HG03469 (cell line): ENCODE data around the gene TEX13B.
"Not testable (repeated sequence)": the region's sequence is repeated elsewhere in the genome, so short reads cannot be mapped to it uniquely, and the experiment has no call there.

ENCODE experiments used
- ATAC-seq: cut with Tn5 transposase; IDR thresholded peaks from one replicate; pipeline ENCODE4 v1.9.1; 2021; ENCODE audit warnings: mild to moderate bottlenecking, moderate library complexity, moderate number of reproducible peaks; ENCODE audit not compliant: unreplicated experiment

The TEX13B gene

GRCh38 chrX:107982356-107982755 is at the start of gene TEX13B:
Gene TEX13B, minus strand, starts transcription at chrX:107982370. Its CDS starts 243 bp downstream, at chrX:107982127.
- ATAC-seq: no peak

GRCh38 chrX:108029928-108030711 is 48.0 kb upstream of the TEX13B start:
- ATAC-seq: peak; percentile 71

- ATAC-seq: no peak
Measured at GRCh38 chrX:108028854-108029253, 46.7 kb upstream of the TEX13B start.

GRCh38 chrX:108025954-108026600 is 43.9 kb upstream of the TEX13B start:
- no peak for ATAC-seq

- ATAC-seq: no peak
Measured at GRCh38 chrX:108025376-108025775, 43.2 kb upstream of the TEX13B start.

GRCh38 chrX:108022491-108023089 is 40.4 kb upstream of the TEX13B start:
- ATAC-seq: no peak

- no peak for ATAC-seq
Measured at GRCh38 chrX:108020631-108021030, 38.5 kb upstream of the TEX13B start.

GRCh38 chrX:108019382-108019875 is 37.3 kb upstream of the TEX13B start:
- ATAC-seq: no peak

GRCh38 chrX:108018656-108019381 is 36.6 kb upstream of the TEX13B start:
- ATAC-seq: no peak

- peak; percentile 52 for ATAC-seq
Measured at GRCh38 chrX:108001218-108001814, 19.1 kb upstream of the TEX13B start.

- no peak for ATAC-seq
Measured at GRCh38 chrX:108000751-108001150, 18.6 kb upstream of the TEX13B start.

- no peak for ATAC-seq
Measured at GRCh38 chrX:107996124-107996523, 14.0 kb upstream of the TEX13B start.

GRCh38 chrX:107985033-107985432 is 2.9 kb upstream of the TEX13B start:
- no peak for ATAC-seq

GRCh38 chrX:107979534-107979933 is 2.6 kb downstream of the TEX13B start:
- no peak for ATAC-seq

- ATAC-seq: no peak
Measured at GRCh38 chrX:107978707-107979307, 3.4 kb downstream of the TEX13B start.

GRCh38 chrX:107978071-107978470 is 4.1 kb downstream of the TEX13B start:
- no peak for ATAC-seq

GRCh38 chrX:107971636-107972035 is 10.5 kb downstream of the TEX13B start:
- no peak for ATAC-seq

GRCh38 chrX:107970073-107970472 is 12.1 kb downstream of the TEX13B start:
- no peak for ATAC-seq

GRCh38 chrX:107968623-107969022 is 13.5 kb downstream of the TEX13B start:
- ATAC-seq: no peak

GRCh38 chrX:107955337-107955736 is 26.8 kb downstream of the TEX13B start:
- not testable (repeated sequence) for ATAC-seq
